ENCODE results near the gene CHD2. TPM values are rescaled to one million over a fixed set of nuclear protein-coding genes. Genes with fewer than 3 reads are reported as not detected.

Gene CHD2
- total and polyA plus RNA-seq, 10 of the 15 experiments (the other 5 are each of a cell fraction or from before 2014, with no cell fraction given), result 38.1 to 94.7 (median 63.3) TPM

DNA sequence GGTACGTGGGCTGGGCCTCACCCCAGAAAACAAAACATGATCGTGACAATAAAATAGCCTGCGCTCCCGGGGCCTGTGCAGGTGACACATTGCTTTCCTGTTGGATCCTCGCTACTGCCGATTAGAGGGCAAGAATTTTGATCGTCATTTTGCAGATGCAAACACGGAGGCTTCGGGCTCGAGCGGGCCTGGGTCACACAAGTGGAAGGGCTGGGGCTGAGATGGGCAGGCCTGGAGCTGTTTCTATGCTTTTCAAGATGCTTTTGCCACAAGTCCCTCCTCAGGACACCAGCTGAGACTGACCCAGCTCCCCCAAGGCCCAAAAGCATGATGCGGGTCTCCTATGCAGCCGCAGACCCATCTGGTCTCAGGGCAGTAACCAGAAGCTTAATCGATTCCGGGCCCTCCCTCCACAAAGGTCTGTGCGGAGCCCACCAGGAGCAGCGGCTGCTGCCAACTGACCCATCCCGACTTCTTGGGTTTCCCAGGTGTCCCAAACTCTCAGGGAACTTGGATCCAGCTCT lies 158.8 kb downstream of the CHD2 start:
- Histone ChIP-seq H3K27ac (ENCODE audit: control insufficient read depth, insufficient read depth) (no peak overlapping the region), H3K9me3 (replicated peaks; ENCODE audit: control insufficient read depth, insufficient read depth, low read length) (no peaks in the 10 kb centered on the region), H3K4me2 (ENCODE audit: control insufficient read depth, insufficient read depth) (no peak overlapping the region), H3K36me3 (ENCODE audit: control insufficient read depth in 2 of 2, insufficient read depth in 2 of 2, low read length in 1 of 2) (no peaks in the 10 kb centered on the region), H2AFZ (ENCODE audit: control insufficient read depth, low read depth, low read length) (no peak overlapping the region), H3K4me3 (no peak overlapping the region), H3K27me3 (replicated peaks in 1 of 2; ENCODE audit: control insufficient read depth in 2 of 2, insufficient read depth in 2 of 2, low read length in 1 of 2) (no peaks in the 10 kb centered on the region; a peak in 2 of 4 replicates), H3K79me2 (ENCODE audit: control insufficient read depth, insufficient read depth, low read length) (no peaks in the 10 kb centered on the region), H4K20me1 (ENCODE audit: control insufficient read depth, insufficient read depth) (no peaks in the 10 kb centered on the region), H3K9ac (ENCODE audit: control insufficient read depth, insufficient read depth, low read length) (no peak overlapping the region), H3K4me1 (ENCODE audit: control insufficient read depth, insufficient read depth, low read length) (no peaks in the 10 kb centered on the region)
- 24% methylated on average over 18 of the region's 18 CpGs for WGBS (ENCODE audit: insufficient coverage, insufficient replicate concordance, low lambda C conversion rate, missing lambda C conversion rate)
- ChIA-PET CTCF (interaction anchor here (1.0 kb wide), 1 partner anchor 22 kb away, joined by 5 read pairs; no protein-coding TSS in a partner anchor), SMC1A (ENCODE audit: uncharacterized antibody, unreplicated experiment) (interaction anchor here (1.2 kb wide), 1 partner anchor 32 kb away, joined by 3 read pairs; no protein-coding TSS in a partner anchor), RAD21 (ENCODE audit: unreplicated experiment) (no interaction called here), POLR2A (no interaction called here)
- intact Hi-C loops (cut with micrococcal nuclease; ENCODE audit: unreplicated experiment), result no loop called here
- in situ Hi-C loops (cut with MboI), result no loop called here
- DNase-seq (ENCODE audit: low read depth, low spot score), result no peak
- no peak for FAIRE-seq
- no peak for ATAC-seq
- TF ChIP-seq DPF2 (IDR thresholded peaks at IDR 0.05), result no peak
- TF ChIP-seq PAX8 (IDR thresholded peaks at IDR 0.05), result no peak
- TF ChIP-seq KAT2A (conservative IDR thresholded peaks at IDR 0.05; ENCODE audit: control insufficient read depth, low read depth, low read length), result no peak
- TF ChIP-seq, protein P1, sequence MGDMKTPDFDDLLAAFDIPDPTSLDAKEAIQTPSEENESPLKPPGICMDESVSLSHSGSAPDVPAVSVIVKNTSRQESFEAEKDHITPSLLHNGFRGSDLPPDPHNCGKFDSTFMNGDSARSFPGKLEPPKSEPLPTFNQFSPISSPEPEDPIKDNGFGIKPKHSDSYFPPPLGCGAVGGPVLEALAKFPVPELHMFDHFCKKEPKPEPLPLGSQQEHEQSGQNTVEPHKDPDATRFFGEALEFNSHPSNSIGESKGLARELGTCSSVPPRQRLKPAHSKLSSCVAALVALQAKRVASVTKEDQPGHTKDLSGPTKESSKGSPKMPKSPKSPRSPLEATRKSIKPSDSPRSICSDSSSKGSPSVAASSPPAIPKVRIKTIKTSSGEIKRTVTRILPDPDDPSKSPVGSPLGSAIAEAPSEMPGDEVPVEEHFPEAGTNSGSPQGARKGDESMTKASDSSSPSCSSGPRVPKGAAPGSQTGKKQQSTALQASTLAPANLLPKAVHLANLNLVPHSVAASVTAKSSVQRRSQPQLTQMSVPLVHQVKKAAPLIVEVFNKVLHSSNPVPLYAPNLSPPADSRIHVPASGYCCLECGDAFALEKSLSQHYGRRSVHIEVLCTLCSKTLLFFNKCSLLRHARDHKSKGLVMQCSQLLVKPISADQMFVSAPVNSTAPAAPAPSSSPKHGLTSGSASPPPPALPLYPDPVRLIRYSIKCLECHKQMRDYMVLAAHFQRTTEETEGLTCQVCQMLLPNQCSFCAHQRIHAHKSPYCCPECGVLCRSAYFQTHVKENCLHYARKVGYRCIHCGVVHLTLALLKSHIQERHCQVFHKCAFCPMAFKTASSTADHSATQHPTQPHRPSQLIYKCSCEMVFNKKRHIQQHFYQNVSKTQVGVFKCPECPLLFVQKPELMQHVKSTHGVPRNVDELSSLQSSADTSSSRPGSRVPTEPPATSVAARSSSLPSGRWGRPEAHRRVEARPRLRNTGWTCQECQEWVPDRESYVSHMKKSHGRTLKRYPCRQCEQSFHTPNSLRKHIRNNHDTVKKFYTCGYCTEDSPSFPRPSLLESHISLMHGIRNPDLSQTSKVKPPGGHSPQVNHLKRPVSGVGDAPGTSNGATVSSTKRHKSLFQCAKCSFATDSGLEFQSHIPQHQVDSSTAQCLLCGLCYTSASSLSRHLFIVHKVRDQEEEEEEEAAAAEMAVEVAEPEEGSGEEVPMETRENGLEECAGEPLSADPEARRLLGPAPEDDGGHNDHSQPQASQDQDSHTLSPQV (IDR thresholded peaks at IDR 0.05), result no peak
- no peak for TF ChIP-seq MTA2 (IDR thresholded peaks at IDR 0.05; ENCODE audit: low read depth)
- TF ChIP-seq SIN3A (IDR thresholded peaks at IDR 0.05; ENCODE audit: low read depth, low read length), result no peak
- no peak for TF ChIP-seq MTA3 (IDR thresholded peaks at IDR 0.05; ENCODE audit: borderline replicate concordance, low read length)
- TF ChIP-seq, protein P2, sequence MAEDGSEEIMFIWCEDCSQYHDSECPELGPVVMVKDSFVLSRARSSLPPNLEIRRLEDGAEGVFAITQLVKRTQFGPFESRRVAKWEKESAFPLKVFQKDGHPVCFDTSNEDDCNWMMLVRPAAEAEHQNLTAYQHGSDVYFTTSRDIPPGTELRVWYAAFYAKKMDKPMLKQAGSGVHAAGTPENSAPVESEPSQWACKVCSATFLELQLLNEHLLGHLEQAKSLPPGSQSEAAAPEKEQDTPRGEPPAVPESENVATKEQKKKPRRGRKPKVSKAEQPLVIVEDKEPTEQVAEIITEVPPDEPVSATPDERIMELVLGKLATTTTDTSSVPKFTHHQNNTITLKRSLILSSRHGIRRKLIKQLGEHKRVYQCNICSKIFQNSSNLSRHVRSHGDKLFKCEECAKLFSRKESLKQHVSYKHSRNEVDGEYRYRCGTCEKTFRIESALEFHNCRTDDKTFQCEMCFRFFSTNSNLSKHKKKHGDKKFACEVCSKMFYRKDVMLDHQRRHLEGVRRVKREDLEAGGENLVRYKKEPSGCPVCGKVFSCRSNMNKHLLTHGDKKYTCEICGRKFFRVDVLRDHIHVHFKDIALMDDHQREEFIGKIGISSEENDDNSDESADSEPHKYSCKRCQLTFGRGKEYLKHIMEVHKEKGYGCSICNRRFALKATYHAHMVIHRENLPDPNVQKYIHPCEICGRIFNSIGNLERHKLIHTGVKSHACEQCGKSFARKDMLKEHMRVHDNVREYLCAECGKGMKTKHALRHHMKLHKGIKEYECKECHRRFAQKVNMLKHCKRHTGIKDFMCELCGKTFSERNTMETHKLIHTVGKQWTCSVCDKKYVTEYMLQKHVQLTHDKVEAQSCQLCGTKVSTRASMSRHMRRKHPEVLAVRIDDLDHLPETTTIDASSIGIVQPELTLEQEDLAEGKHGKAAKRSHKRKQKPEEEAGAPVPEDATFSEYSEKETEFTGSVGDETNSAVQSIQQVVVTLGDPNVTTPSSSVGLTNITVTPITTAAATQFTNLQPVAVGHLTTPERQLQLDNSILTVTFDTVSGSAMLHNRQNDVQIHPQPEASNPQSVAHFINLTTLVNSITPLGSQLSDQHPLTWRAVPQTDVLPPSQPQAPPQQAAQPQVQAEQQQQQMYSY (CRISPR knock-in tag; IDR thresholded peaks at IDR 0.05), result no peak
- no peak for TF ChIP-seq SREBF1 (IDR thresholded peaks at IDR 0.05; ENCODE audit: low read length)
- TF ChIP-seq ZNF384 (IDR thresholded peaks at IDR 0.05; ENCODE audit: borderline replicate concordance, low read depth, low read length), result no peak
- no peak for TF ChIP-seq SUPT20H (IDR thresholded peaks at IDR 0.05; ENCODE audit: borderline replicate concordance, control insufficient read depth, low read depth, low read length)
- TF ChIP-seq NBN (IDR thresholded peaks at IDR 0.05), result no peak
- no peak for TF ChIP-seq CBX5 (IDR thresholded peaks at IDR 0.05; ENCODE audit: low read depth)
- BruUV-seq (replicated peaks), result no TSS peak

Measured in GM12878 (cell line).